GM18499 (cell line): ENCODE results near the gene RFPL4A.
"Not testable (repeated sequence)": the region's sequence is repeated elsewhere in the genome, so short reads cannot be mapped to it uniquely, and the experiment has no call there.

Experiments
- ATAC-seq: cut with Tn5 transposase; IDR thresholded peaks from one replicate; pipeline ENCODE4 v1.9.1; 2021; ENCODE audit warnings: moderate number of reproducible peaks; ENCODE audit not compliant: insufficient read depth, unreplicated experiment

The RFPL4A gene

DNA sequence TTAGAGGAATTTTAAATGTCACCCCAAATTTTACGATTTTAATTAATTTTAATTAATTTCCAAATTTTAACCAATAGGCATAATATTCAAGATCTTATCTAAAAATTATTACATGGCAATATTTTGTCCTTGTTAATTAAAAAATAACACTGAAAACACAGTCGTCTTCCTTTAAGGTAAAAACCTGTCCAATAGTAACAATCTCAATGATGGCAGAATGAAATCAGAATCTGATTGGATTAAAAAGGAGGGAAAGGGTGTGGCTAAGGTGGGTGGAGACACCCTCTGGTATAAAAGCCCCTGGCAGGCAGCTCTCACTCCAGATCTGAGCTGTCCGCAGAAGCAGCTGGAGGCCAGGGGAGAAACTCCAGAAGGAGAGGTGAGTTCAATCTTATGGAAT is at the start of gene RFPL4A:
Gene RFPL4A (plus strand): TSS at position 301 of the 400 bp plus-strand sequence. CDS start 2,704 bp downstream, outside the sequence.
- not testable (repeated sequence) for ATAC-seq

DNA sequence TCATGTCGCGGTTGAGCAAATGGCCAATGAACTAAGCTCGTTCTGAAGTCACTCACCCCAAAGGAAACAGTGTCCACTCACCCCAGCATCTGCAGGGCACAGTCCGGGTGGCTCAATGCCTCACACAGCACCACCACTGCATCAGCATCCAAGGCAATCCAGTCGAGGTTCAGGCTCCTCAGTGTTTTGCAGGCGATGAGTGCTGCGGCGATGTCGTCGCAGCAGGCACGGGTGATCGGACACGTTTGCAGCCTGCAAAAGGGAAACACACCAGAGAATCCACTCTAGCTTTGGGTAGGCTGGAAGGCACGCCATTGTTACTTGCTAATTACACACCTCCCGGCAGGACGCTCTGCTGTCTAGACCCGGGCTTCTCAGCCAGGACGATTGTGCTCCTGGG is 47.2 kb upstream of the RFPL4A start:
- no peak for ATAC-seq

GRCh38 chr19:55712804-55713631 is 45.9 kb upstream of the RFPL4A start:
- ATAC-seq, result no peak

GRCh38 chr19:55716531-55716930 is 42.4 kb upstream of the RFPL4A start:
- ATAC-seq, result no peak

DNA sequence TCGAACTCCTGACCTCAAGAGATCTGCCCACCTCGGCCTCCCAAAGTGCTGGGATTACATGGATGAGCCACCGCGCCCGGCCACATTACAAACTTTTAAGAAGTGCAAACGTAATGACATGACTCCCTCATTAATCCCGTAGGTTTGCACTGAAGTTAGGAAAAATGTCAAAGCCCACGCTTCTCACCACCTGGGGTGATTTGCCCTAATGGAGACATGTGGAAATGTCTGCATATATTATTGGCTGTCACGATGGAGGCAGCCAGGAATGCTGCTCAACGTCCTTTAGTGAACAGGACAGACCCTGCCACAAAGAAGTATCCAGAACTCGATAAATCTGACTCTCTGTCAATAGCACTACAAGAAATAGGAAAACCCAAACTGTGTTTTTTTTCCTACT is 41.6 kb upstream of the RFPL4A start:
- ATAC-seq, result no peak

- ATAC-seq, result not testable (repeated sequence)
These were observed 40.8 kb upstream of the RFPL4A start for GRCh38 chr19:55717879-55718711.

DNA sequence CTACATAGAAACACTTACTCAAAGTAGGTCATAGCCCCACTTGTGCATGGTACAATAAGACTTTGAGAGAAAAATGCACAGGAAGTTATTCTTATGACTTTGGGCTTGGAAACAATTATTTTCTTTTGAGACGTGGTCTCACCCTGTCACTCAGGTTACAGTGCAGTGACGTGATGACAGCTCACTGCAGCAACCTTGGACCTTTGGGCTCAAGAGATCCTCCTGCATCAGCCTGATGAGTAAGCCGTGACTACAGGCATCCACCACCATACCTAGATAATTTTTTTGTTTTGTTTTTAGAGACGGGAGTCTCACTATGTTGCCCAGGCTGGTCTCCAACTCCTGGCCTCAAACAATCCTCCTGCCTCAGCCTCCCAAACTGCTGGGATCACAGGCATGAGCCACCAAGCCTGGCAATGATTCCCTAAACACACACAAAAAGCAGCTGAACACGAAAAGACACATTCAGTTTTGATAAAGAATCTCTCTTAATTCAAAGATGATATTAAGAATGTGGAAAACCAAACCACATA is 38.6 kb upstream of the RFPL4A start:
- ATAC-seq, result no peak

- ATAC-seq, result no peak
These were observed 38.1 kb upstream of the RFPL4A start for GRCh38 chr19:55720801-55721200.

- no peak for ATAC-seq
These were observed 35.4 kb upstream of the RFPL4A start for GRCh38 chr19:55723491-55723890.

GRCh38 chr19:55730378-55730777 is 28.5 kb upstream of the RFPL4A start:
- not testable (repeated sequence) for ATAC-seq

GRCh38 chr19:55738302-55738701 is 20.6 kb upstream of the RFPL4A start, which contains the start of gene NLRP9:
Gene NLRP9, minus strand, starts transcription at chr19:55738402. Its CDS starts 28 bp downstream, at chr19:55738374.
- no peak for ATAC-seq

DNA sequence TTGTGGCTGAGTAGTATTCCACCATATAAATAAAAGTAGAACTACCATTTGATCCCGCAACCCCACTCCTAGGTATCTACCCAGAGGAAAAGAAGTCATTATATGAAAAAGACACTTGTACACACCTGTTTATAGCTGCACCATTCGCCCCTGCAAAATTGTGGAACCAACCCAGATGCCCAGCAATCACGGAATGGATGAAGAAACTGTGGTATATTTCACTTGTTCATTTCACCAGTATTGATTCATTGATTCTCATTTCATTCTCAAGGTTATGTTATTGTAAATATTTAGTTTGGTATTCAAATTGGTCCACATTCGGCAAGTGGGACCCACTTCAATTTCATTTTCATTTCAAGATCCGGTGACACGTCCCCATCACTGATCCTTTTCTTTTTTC is 8.2 kb upstream of the RFPL4A start:
- ATAC-seq, result no peak

GRCh38 chr19:55753401-55753800 is 5.5 kb upstream of the RFPL4A start:
- ATAC-seq, result no peak

DNA sequence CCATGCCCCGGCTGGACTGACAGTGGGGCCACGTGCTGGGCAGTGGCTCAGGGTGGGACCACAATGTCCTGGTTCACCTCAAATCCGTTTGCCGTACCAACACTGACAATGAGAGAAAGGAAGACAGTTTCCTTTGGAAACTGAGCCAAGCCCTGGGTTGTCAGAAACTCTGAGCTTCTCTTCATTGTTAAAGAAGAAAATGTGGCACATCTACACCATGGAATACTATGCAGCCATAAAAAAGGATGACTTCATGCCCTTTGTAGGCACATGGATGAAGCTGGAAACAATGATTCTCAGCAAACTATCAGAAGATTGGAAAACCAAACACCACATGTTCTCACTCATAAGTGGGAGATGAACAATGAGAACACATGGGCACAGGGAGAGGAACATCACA is 2.1 kb upstream of the RFPL4A start:
- ATAC-seq, result not testable (repeated sequence)

DNA sequence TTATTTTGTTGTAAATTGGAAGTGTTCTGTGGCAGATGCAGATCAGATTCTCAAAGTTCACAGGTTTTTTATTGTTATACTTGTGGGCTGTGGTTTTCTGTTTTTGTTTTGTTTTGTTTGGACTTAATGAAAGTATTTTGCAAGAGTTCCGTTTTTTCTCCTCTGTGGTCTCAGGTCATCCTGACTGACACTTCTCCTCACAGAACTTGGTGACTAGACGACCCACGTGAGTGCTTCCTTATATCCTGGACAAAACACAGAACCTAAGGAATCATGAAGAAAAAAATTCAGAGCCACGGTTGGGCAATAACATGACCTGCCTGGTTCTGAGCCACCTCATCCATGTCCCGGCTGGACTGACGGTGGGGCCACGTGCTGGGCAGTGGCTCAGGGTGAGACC is 7.6 kb downstream of the RFPL4A start:
- no peak for ATAC-seq

GRCh38 chr19:55768818-55769217 is 9.9 kb downstream of the RFPL4A start, which contains the start of gene RFPL4AL1:
Gene RFPL4AL1, plus strand, starts transcription at chr19:55769118. Its CDS starts 2,687 bp downstream, at chr19:55771805.
- ATAC-seq, result not testable (repeated sequence)

- not testable (repeated sequence) for ATAC-seq
These were observed 10.7 kb downstream of the RFPL4A start for GRCh38 chr19:55769632-55770031.

GRCh38 chr19:55777528-55777927 is 18.6 kb downstream of the RFPL4A start:
- ATAC-seq, result no peak

DNA sequence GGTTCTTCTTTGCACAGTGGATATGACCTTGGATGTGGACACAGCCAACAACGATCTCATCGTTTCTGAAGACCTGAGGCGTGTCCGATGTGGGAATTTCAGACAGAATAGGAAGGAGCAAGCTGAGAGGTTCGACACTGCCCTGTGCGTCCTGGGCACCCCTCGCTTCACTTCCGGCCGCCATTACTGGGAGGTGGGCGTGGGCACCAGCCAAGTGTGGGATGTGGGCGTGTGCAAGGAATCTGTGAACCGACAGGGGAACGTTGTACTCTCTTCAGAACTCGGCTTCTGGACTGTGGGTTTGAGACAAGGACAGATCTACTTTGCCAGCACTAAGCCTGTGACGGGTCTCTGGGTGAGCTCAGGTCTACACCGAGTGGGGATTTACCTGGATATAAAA is 19.4 kb downstream of the RFPL4A start:
- no peak for ATAC-seq

DNA sequence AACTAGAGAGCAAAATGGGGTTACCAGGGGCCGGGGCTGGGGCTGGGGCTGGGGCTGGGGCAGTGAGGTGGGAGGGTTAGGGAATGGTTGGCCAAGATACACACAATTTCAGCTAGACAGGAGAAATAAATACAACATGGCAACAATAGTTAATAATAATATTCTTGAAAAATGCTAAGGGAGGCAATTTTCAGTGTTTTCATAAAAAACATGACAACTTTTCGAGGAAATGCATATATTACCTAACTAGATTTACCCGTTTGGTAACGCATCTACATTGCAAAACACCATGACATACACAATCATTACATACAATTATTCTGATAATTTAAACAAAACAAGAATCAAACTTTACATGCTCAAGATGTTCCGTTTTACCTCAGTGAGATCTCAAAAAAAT is 22.2 kb downstream of the RFPL4A start:
- ATAC-seq, result no peak

GRCh38 chr19:55795021-55795420 is 36.1 kb downstream of the RFPL4A start:
- ATAC-seq, result no peak
